ENCODE data around the gene TOR1B.
A peak's percentile ranks its signal among the peaks of the same experiment; 100 is the strongest.

Gene TOR1B

GRCh38 chr9:129839324-129840023 lies 36.5 kb downstream of the TOR1B start:
- DNase-seq (ENCODE audit: low spot score), result no peak
- CTCF ChIA-PET, result no interaction called here

DNA sequence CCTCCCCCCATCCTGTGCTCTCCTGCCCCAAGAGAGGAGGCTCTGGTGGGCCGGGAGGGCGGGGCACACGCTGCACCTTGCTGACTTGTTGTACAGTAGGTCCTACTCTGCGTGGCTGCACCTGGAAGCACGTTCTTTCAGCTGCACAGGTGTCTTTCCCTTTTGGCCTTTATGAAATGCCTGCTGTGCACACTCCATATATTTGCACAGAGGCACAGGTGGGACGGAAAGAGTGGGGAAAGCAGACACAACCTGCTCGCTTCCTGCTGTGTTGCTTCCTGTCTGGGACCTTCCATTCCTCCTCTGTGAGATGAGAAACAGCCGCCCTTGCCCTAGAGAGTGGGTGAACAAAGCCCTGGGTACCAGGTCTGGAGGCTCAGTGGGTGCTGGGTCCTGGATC lies 37.0 kb downstream of the TOR1B start:
- no peak for DNase-seq (ENCODE audit: low spot score)
- ChIA-PET CTCF (interaction anchor here (0.6 kb wide), 1 partner anchor 211 kb away, joined by 4 read pairs; no protein-coding TSS in a partner anchor), POLR2A (ENCODE audit: low non-redundant PET) (interaction anchor here (0.6 kb wide), 1 partner anchor 10 kb away, joined by 5 read pairs; no protein-coding TSS in a partner anchor)
- H3K27ac ChIP-seq, result no peak overlapping the region
- TF ChIP-seq CTCF (conservative IDR thresholded peaks at IDR 0.05; ENCODE audit: low read depth), result no peak

More at GRCh38 chr9:129839324-129840023, 36.5 kb downstream of the TOR1B start:
- POLR2A ChIA-PET (ENCODE audit: low non-redundant PET), result interaction anchor here (0.6 to 1.2 kb wide), 3 partner anchors 9 to 47 kb away, joined by 3 to 5 read pairs (median 3); no protein-coding TSS in a partner anchor
- no peak overlapping the region for H3K27ac ChIP-seq
- no peak for TF ChIP-seq CTCF (conservative IDR thresholded peaks at IDR 0.05; ENCODE audit: low read depth)

- CTCF ChIA-PET, result interaction anchor here (0.7 kb wide), 1 partner anchor 1068 kb away, joined by 3 read pairs; no protein-coding TSS in a partner anchor
- H3K27ac ChIP-seq, result no peak overlapping the region
- TF ChIP-seq CTCF (conservative IDR thresholded peaks at IDR 0.05; ENCODE audit: low read depth), result no peak
- no peak for DNase-seq (ENCODE audit: low spot score)
- POLR2A ChIA-PET (ENCODE audit: low non-redundant PET), result interaction anchor here (0.7 kb wide), 1 partner anchor 19 kb away, joined by 9 read pairs; no protein-coding TSS in a partner anchor
These were observed 38.1 kb downstream of the TOR1B start for GRCh38 chr9:129841071-129841470.

- H3K27ac ChIP-seq, result no peak overlapping the region
- TF ChIP-seq CTCF (conservative IDR thresholded peaks at IDR 0.05; ENCODE audit: low read depth), result no peak
- POLR2A ChIA-PET (ENCODE audit: low non-redundant PET), result no interaction called here
- CTCF ChIA-PET, result interaction anchor here (0.8 kb wide), 1 partner anchor 397 kb away, joined by 3 read pairs; no protein-coding TSS in a partner anchor
- no peak for DNase-seq (ENCODE audit: low spot score)
These were observed 42.4 kb downstream of the TOR1B start for GRCh38 chr9:129845373-129845772.

- no peak for TF ChIP-seq CTCF (conservative IDR thresholded peaks at IDR 0.05; ENCODE audit: low read depth)
- CTCF ChIA-PET, result interaction anchor here (0.7 kb wide), 1 partner anchor 238 kb away, joined by 3 read pairs; no protein-coding TSS in a partner anchor
- POLR2A ChIA-PET (ENCODE audit: low non-redundant PET), result no interaction called here
These were observed 45.9 kb downstream of the TOR1B start for GRCh38 chr9:129848712-129849441.

GRCh38 chr9:129849901-129850300 lies 46.9 kb downstream of the TOR1B start:
- CTCF ChIA-PET, result no interaction called here
- no peak for DNase-seq (ENCODE audit: low spot score)
- H3K27ac ChIP-seq, result no peak overlapping the region
- POLR2A ChIA-PET (ENCODE audit: low non-redundant PET), result no interaction called here
- TF ChIP-seq CTCF (conservative IDR thresholded peaks at IDR 0.05; ENCODE audit: low read depth), result no peak

More at GRCh38 chr9:129848712-129849441, 45.9 kb downstream of the TOR1B start:
- no peak for DNase-seq (ENCODE audit: low spot score)
- H3K27ac ChIP-seq, result peak overlapping the region; percentile 17; the same call in 1 of the 2 replicates
